SK-N-SH (cell line): ENCODE results near the gene MAPK9. TPM values are rescaled to one million over a fixed set of nuclear protein-coding genes. Genes with fewer than 3 reads are reported as not detected.

ENCODE experiments used
- CTCF ChIA-PET: fragments of 300-600, 350-600 bp; formaldehyde crosslinking; extraction: SDS; loops from one replicate; lab custom pipeline; 2021; lab: Yijun Ruan, JAX
- POLR2A ChIA-PET: fragments of 350-600 bp; sonication (Branson Sonifier 250); formaldehyde crosslinking; extraction: SDS; loops from one replicate; lab custom pipeline; 2020; ENCODE audit warnings: antibody characterized with exemption, inconsistent platforms; lab: Yijun Ruan, JAX
- DNase-seq: peaks from one replicate; pipeline ENCODE4 v3.0.0; 2012
- H2AFZ ChIP-seq: fragments of 200-600 bp; sonication (generic); 2 replicates; pipeline ENCODE4 v1.8.1; 2016; ENCODE audit warnings: antibody characterized with exemption, mild to moderate bottlenecking, low read depth
- H3F3A ChIP-seq: fragments of 200-600 bp; sonication (generic); replicated peaks from 2 replicates; pipeline ENCODE3; 2016; ENCODE audit warnings: antibody characterized with exemption, mild to moderate bottlenecking; ENCODE audit not compliant: insufficient read depth
- H3K27ac ChIP-seq, 2 experiments: fragments of 200-500 bp in 1 of 2; fragments of 200-600 bp in 1 of 2; sonication (Bioruptor generic) in 1 of 2; sonication (generic), shearing (Covaris generic) in 1 of 2; 2 replicates each; pipeline versions ENCODE4 v1.5.1 to v1.6.1; 2014 to 2016; ENCODE audit warnings: low read depth in 2 of 2, inconsistent platforms in 1 of 2, low read length in 1 of 2, mild to moderate bottlenecking in 1 of 2, mixed read lengths in 1 of 2
- H3K27me3 ChIP-seq: fragments of 200-600 bp; sonication (generic), shearing (Covaris generic); 2 replicates; pipeline ENCODE4 v1.6.1; 2016; ENCODE audit warnings: mixed run types; ENCODE audit not compliant: insufficient read depth
- H3K36me3 ChIP-seq, 2 experiments: fragments of 200-500 bp in 1 of 2; fragments of 200-600 bp in 1 of 2; sonication (Bioruptor generic) in 1 of 2; sonication (generic) in 1 of 2; replicated peaks in 1 of 2; 2 replicates each; pipeline versions ENCODE3 to v1.5.1; 2014 to 2016; ENCODE audit warnings: low read length in 1 of 2, mild to moderate bottlenecking in 1 of 2; ENCODE audit not compliant: insufficient read depth in 2 of 2, control insufficient read depth in 1 of 2
- H3K4me1 ChIP-seq, 2 experiments: fragments of 200-500 bp in 1 of 2; fragments of 200-600 bp in 1 of 2; sonication (Bioruptor generic) in 1 of 2; sonication (generic), shearing (Covaris generic) in 1 of 2; 2 replicates each; pipeline versions ENCODE4 v1.5.1 to v1.6.1; 2014 to 2016; ENCODE audit warnings: low read depth in 1 of 2, low read length in 1 of 2, mixed run types in 1 of 2; ENCODE audit not compliant: insufficient read depth in 2 of 2, control insufficient read depth in 1 of 2
- H3K4me2 ChIP-seq: fragments of 200-600 bp; sonication (generic), shearing (Covaris generic); 2 replicates; pipeline ENCODE4 v1.6.1; 2017; ENCODE audit warnings: mixed run types
- H3K4me3 ChIP-seq, 2 experiments: fragments of 200-500 bp in 1 of 2; fragments of 200-600 bp in 1 of 2; sonication (Bioruptor generic) in 1 of 2; sonication (generic), shearing (Covaris generic) in 1 of 2; 2 replicates each; pipeline versions ENCODE4 v1.5.1 to v1.8.1; 2014 to 2016; ENCODE audit warnings: low read depth in 2 of 2, inconsistent platforms in 1 of 2, low read length in 1 of 2, mild to moderate bottlenecking in 1 of 2, mixed read lengths in 1 of 2, moderate library complexity in 1 of 2
- H3K79me2 ChIP-seq: fragments of 200-600 bp; sonication (generic); 2 replicates; pipeline ENCODE4 v1.8.1; 2017; ENCODE audit warnings: mild to moderate bottlenecking; ENCODE audit not compliant: insufficient read depth
- H3K9ac ChIP-seq: fragments of 200-600 bp; sonication (generic); 2 replicates; pipeline ENCODE4 v1.6.1; 2017; ENCODE audit warnings: mixed run types
- H3K9me2 ChIP-seq: fragments of 200-600 bp; sonication (generic); 2 replicates; pipeline ENCODE4 v1.6.1; 2017; ENCODE audit warnings: mixed run types
- H3K9me3 ChIP-seq: fragments of 200-600 bp; sonication (generic); 2 replicates; pipeline ENCODE4 v1.6.1; 2017; ENCODE audit warnings: mixed run types, mild to moderate bottlenecking, moderate library complexity
- H4K20me1 ChIP-seq: fragments of 200-600 bp; sonication (generic); 2 replicates; pipeline ENCODE4 v1.6.1; 2017; ENCODE audit warnings: mild to moderate bottlenecking, mixed run types; ENCODE audit not compliant: insufficient read depth
- CTCF ChIP-seq: fragments of 200-600 bp; sonication (generic); IDR thresholded peaks from 2 replicates; pipeline ENCODE4 v1.6.1; 2017; ENCODE audit warnings: antibody characterized with exemption, mild to moderate bottlenecking, moderate library complexity
- ELF1 ChIP-seq: IDR thresholded peaks from 2 replicates; pipeline ENCODE4 v1.4.0; 2012
- EZH2phosphoT487 ChIP-seq: fragments of 200-600 bp; sonication (generic); IDR thresholded peaks from 2 replicates; pipeline ENCODE4 v1.6.1; 2017; ENCODE audit warnings: low read depth, mixed run types, mild to moderate bottlenecking, antibody characterized with exemption, moderate library complexity, borderline replicate concordance
- FOXJ3 ChIP-seq: sonication (generic); formaldehyde crosslinking; IDR thresholded peaks from 2 replicates; pipeline ENCODE4 v1.5.1; 2020; ENCODE audit warnings: mild to moderate bottlenecking, missing genetic modification reagents
- FOXM1 ChIP-seq: IDR thresholded peaks from 2 replicates; pipeline ENCODE4 v1.4.0; 2012; ENCODE audit warnings: low read depth, mild to moderate bottlenecking
- GABPA ChIP-seq: IDR thresholded peaks from 2 replicates; pipeline ENCODE4 v1.4.0; 2012; ENCODE audit warnings: low read depth, mild to moderate bottlenecking
- GATA2 ChIP-seq: sonication (generic); formaldehyde crosslinking; IDR thresholded peaks from 2 replicates; pipeline ENCODE4 v1.5.0; 2020; ENCODE audit warnings: mild to moderate bottlenecking, missing genetic modification reagents
- JUND ChIP-seq: IDR thresholded peaks from 2 replicates; pipeline ENCODE4 v1.4.0; 2012
- MAX ChIP-seq: IDR thresholded peaks from 2 replicates; pipeline ENCODE4 v1.4.0; 2012; ENCODE audit warnings: low read depth
- MEF2A ChIP-seq: IDR thresholded peaks from 2 replicates; pipeline ENCODE4 v1.4.0; 2012; ENCODE audit warnings: low read depth, borderline replicate concordance
- MXI1 ChIP-seq: IDR thresholded peaks from 2 replicates; pipeline ENCODE4 v1.6.1; 2012; ENCODE audit warnings: mild to moderate bottlenecking, low read depth, low read length, improper control_type of control experiment
- NFIC ChIP-seq: IDR thresholded peaks from 2 replicates; pipeline ENCODE4 v1.4.0; 2012; ENCODE audit warnings: borderline replicate concordance
- POLR2AphosphoS5 ChIP-seq: IDR thresholded peaks from 2 replicates; pipeline ENCODE4 v1.6.1; 2012; ENCODE audit warnings: low read depth, low read length
- RCOR1 ChIP-seq: fragments of 150-350 bp; IDR thresholded peaks from 2 replicates; pipeline ENCODE4 v1.6.1; 2017; ENCODE audit warnings: antibody characterized with exemption, low read length
- RFX5 ChIP-seq: IDR thresholded peaks from 2 replicates; pipeline ENCODE4 v1.6.1; 2012; ENCODE audit warnings: mild to moderate bottlenecking, improper control_type of control experiment, low read length
- TCF12 ChIP-seq: IDR thresholded peaks from 2 replicates; pipeline ENCODE4 v1.4.0; 2012
- WGBS: methylation state at CpG from one replicate; pipeline ENCODE4 v1.1.6; 2017; ENCODE audit warnings: low lambda C conversion rate; 5-methylcytosine and 5-hydroxymethylcytosine counted together
- polyA plus RNA-seq, 3 experiments: library from polyadenylated mRNA; depleted of rRNA; stranded (reverse); fragments of >200 nt; gene quantifications; 2 replicates each; pipeline ENCODE4 v1.2.3, GENCODE V29; 2012

Gene MAPK9
- polyA plus RNA-seq, 1 of the 3 experiments (the other 2 are of a cell fraction): 23.9 TPM

GRCh38 chr5:180290568-180291233, 1.2 kb downstream of the MAPK9 start:
- no peak for DNase-seq
- no peak for TF ChIP-seq RCOR1
- TF ChIP-seq EZH2phosphoT487: no peak
- no peak for TF ChIP-seq RFX5
- TF ChIP-seq FOXM1: no peak
- Histone ChIP-seq H3F3A (peaks cover 3% of the 10 kb centered on the region), H4K20me1 (peaks cover 12% of the 10 kb centered on the region), H3K4me3 (peak overlapping the region; percentile 80 to 92), H3K27ac (no peak overlapping the region), H3K9ac (no peak overlapping the region), H3K36me3 (peaks cover 4 to 7% of the 10 kb centered on the region in 2 experiments), H3K4me2 (peak overlapping the region; percentile 91), H3K4me1 (peaks cover 0 to 39% of the 10 kb centered on the region in 2 experiments; a peak in 2 of 4 replicates), H3K79me2 (peaks cover 61% of the 10 kb centered on the region), H3K27me3 (no peaks in the 10 kb centered on the region), H3K9me3 (no peaks in the 10 kb centered on the region), H2AFZ (no peak overlapping the region), H3K9me2 (no peaks in the 10 kb centered on the region)
- WGBS: 35% methylated on average over 13 of the region's 13 CpGs
- ChIA-PET CTCF (interaction anchor here (0.8 to 7.6 kb wide), 9 partner anchors 10 to 182 kb away, joined by 3 to 171 read pairs (median 11); partner anchors contain the start of gene RASGEF1C), POLR2A (no interaction called here)

GRCh38 chr5:180289966-180290365, 1.9 kb downstream of the MAPK9 start:
- Histone ChIP-seq H3K27ac (no peak overlapping the region; a peak in 1 of 4 replicates), H3K4me2 (peak overlapping the region; percentile 91), H3K4me3 (0 out of 4 replicates have a peak overlapping the region, but pooled peaks of 1 of the 2 experiments have one; percentile 80), H3K27me3 (no peaks in the 10 kb centered on the region), H3K9me3 (no peaks in the 10 kb centered on the region), H2AFZ (no peak overlapping the region), H4K20me1 (peaks cover 12% of the 10 kb centered on the region), H3K79me2 (peaks cover 67% of the 10 kb centered on the region), H3K9me2 (no peaks in the 10 kb centered on the region), H3K36me3 (peaks cover 4 to 12% of the 10 kb centered on the region in 2 experiments), H3K4me1 (peaks cover 0 to 39% of the 10 kb centered on the region in 2 experiments; a peak in 2 of 4 replicates), H3K9ac (no peak overlapping the region), H3F3A (peaks cover 3% of the 10 kb centered on the region)
- TF ChIP-seq GATA2 (CRISPR knock-in tag): no peak
- TF ChIP-seq TCF12: no peak
- TF ChIP-seq JUND: no peak
- no peak for TF ChIP-seq RFX5
- TF ChIP-seq POLR2AphosphoS5: no peak
- no peak for TF ChIP-seq CTCF
- no peak for TF ChIP-seq ELF1
- no peak for TF ChIP-seq GABPA
- no peak for TF ChIP-seq MEF2A
- TF ChIP-seq MXI1: no peak
- TF ChIP-seq MAX: no peak
- no peak for TF ChIP-seq FOXJ3 (CRISPR knock-in tag)
- no peak for TF ChIP-seq NFIC
- no peak for DNase-seq
- ChIA-PET POLR2A (no interaction called here), CTCF (interaction anchor here (0.8 to 7.6 kb wide), 7 partner anchors 9 to 183 kb away, joined by 3 to 71 read pairs (median 8); partner anchors contain the start of gene RASGEF1C)
- WGBS: 98% methylated on average over 4 of the region's 5 CpGs
